SK-N-SH (cell line): ENCODE results near the gene UBR1. TPM values are rescaled to one million over a fixed set of nuclear protein-coding genes. Genes with fewer than 3 reads are reported as not detected.

Experiments used
- CTCF ChIA-PET: fragments of 300-600, 350-600 bp; formaldehyde crosslinking; extraction: SDS; loops from one replicate; lab custom pipeline; 2021; lab: Yijun Ruan, JAX
- POLR2A ChIA-PET: fragments of 350-600 bp; sonication (Branson Sonifier 250); formaldehyde crosslinking; extraction: SDS; loops from one replicate; lab custom pipeline; 2020; ENCODE audit warnings: antibody characterized with exemption, inconsistent platforms; lab: Yijun Ruan, JAX
- DNase-seq: peaks from one replicate; pipeline ENCODE4 v3.0.0; 2012
- H2AFZ ChIP-seq: fragments of 200-600 bp; sonication (generic); 2 replicates; pipeline ENCODE4 v1.8.1; 2016; ENCODE audit warnings: antibody characterized with exemption, mild to moderate bottlenecking, low read depth
- H3F3A ChIP-seq: fragments of 200-600 bp; sonication (generic); replicated peaks from 2 replicates; pipeline ENCODE3; 2016; ENCODE audit warnings: antibody characterized with exemption, mild to moderate bottlenecking; ENCODE audit not compliant: insufficient read depth
- H3K27ac ChIP-seq, 2 experiments: fragments of 200-500 bp in 1 of 2; fragments of 200-600 bp in 1 of 2; sonication (Bioruptor generic) in 1 of 2; sonication (generic), shearing (Covaris generic) in 1 of 2; 2 replicates each; pipeline versions ENCODE4 v1.5.1 to v1.6.1; 2014 to 2016; ENCODE audit warnings: low read depth in 2 of 2, inconsistent platforms in 1 of 2, low read length in 1 of 2, mild to moderate bottlenecking in 1 of 2, mixed read lengths in 1 of 2
- H3K27me3 ChIP-seq: fragments of 200-600 bp; sonication (generic), shearing (Covaris generic); 2 replicates; pipeline ENCODE4 v1.6.1; 2016; ENCODE audit warnings: mixed run types; ENCODE audit not compliant: insufficient read depth
- H3K36me3 ChIP-seq, 2 experiments: fragments of 200-500 bp in 1 of 2; fragments of 200-600 bp in 1 of 2; sonication (Bioruptor generic) in 1 of 2; sonication (generic) in 1 of 2; replicated peaks in 1 of 2; 2 replicates each; pipeline versions ENCODE3 to v1.5.1; 2014 to 2016; ENCODE audit warnings: low read length in 1 of 2, mild to moderate bottlenecking in 1 of 2; ENCODE audit not compliant: insufficient read depth in 2 of 2, control insufficient read depth in 1 of 2
- H3K4me1 ChIP-seq, 2 experiments: fragments of 200-500 bp in 1 of 2; fragments of 200-600 bp in 1 of 2; sonication (Bioruptor generic) in 1 of 2; sonication (generic), shearing (Covaris generic) in 1 of 2; 2 replicates each; pipeline versions ENCODE4 v1.5.1 to v1.6.1; 2014 to 2016; ENCODE audit warnings: low read depth in 1 of 2, low read length in 1 of 2, mixed run types in 1 of 2; ENCODE audit not compliant: insufficient read depth in 2 of 2, control insufficient read depth in 1 of 2
- H3K4me2 ChIP-seq: fragments of 200-600 bp; sonication (generic), shearing (Covaris generic); 2 replicates; pipeline ENCODE4 v1.6.1; 2017; ENCODE audit warnings: mixed run types
- H3K4me3 ChIP-seq, 2 experiments: fragments of 200-500 bp in 1 of 2; fragments of 200-600 bp in 1 of 2; sonication (Bioruptor generic) in 1 of 2; sonication (generic), shearing (Covaris generic) in 1 of 2; 2 replicates each; pipeline versions ENCODE4 v1.5.1 to v1.8.1; 2014 to 2016; ENCODE audit warnings: low read depth in 2 of 2, inconsistent platforms in 1 of 2, low read length in 1 of 2, mild to moderate bottlenecking in 1 of 2, mixed read lengths in 1 of 2, moderate library complexity in 1 of 2
- H3K79me2 ChIP-seq: fragments of 200-600 bp; sonication (generic); 2 replicates; pipeline ENCODE4 v1.8.1; 2017; ENCODE audit warnings: mild to moderate bottlenecking; ENCODE audit not compliant: insufficient read depth
- H3K9ac ChIP-seq: fragments of 200-600 bp; sonication (generic); 2 replicates; pipeline ENCODE4 v1.6.1; 2017; ENCODE audit warnings: mixed run types
- H3K9me2 ChIP-seq: fragments of 200-600 bp; sonication (generic); 2 replicates; pipeline ENCODE4 v1.6.1; 2017; ENCODE audit warnings: mixed run types
- H3K9me3 ChIP-seq: fragments of 200-600 bp; sonication (generic); 2 replicates; pipeline ENCODE4 v1.6.1; 2017; ENCODE audit warnings: mixed run types, mild to moderate bottlenecking, moderate library complexity
- H4K20me1 ChIP-seq: fragments of 200-600 bp; sonication (generic); 2 replicates; pipeline ENCODE4 v1.6.1; 2017; ENCODE audit warnings: mild to moderate bottlenecking, mixed run types; ENCODE audit not compliant: insufficient read depth
- CHD2 ChIP-seq: fragments of 150-350 bp; IDR thresholded peaks from 2 replicates; pipeline ENCODE4 v1.6.1; 2018; ENCODE audit warnings: low read length; ENCODE audit not compliant: partially characterized antibody
- FOSL2 ChIP-seq: IDR thresholded peaks from 2 replicates; pipeline ENCODE4 v1.4.0; 2012; ENCODE audit warnings: low read depth, mild to moderate bottlenecking, moderate library complexity, borderline replicate concordance
- NFIC ChIP-seq: IDR thresholded peaks from 2 replicates; pipeline ENCODE4 v1.4.0; 2012; ENCODE audit warnings: borderline replicate concordance
- NRF1 ChIP-seq: IDR thresholded peaks from 2 replicates; pipeline ENCODE4 v1.6.1; 2012; ENCODE audit warnings: low read depth, mild to moderate bottlenecking, low read length
- POLR2AphosphoS5 ChIP-seq: IDR thresholded peaks from 2 replicates; pipeline ENCODE4 v1.6.1; 2012; ENCODE audit warnings: low read depth, low read length
- RCOR1 ChIP-seq: fragments of 150-350 bp; IDR thresholded peaks from 2 replicates; pipeline ENCODE4 v1.6.1; 2017; ENCODE audit warnings: antibody characterized with exemption, low read length
- SMC3 ChIP-seq: IDR thresholded peaks from 2 replicates; pipeline ENCODE4 v1.6.1; 2012; ENCODE audit warnings: low read depth, low read length, improper control_type of control experiment
- TCF12 ChIP-seq: IDR thresholded peaks from 2 replicates; pipeline ENCODE4 v1.4.0; 2012
- TEAD4 ChIP-seq: IDR thresholded peaks from 2 replicates; pipeline ENCODE4 v1.4.0; 2012; ENCODE audit warnings: mild to moderate bottlenecking, borderline replicate concordance; ENCODE audit not compliant: insufficient read depth
- YY1 ChIP-seq: IDR thresholded peaks from 2 replicates; pipeline ENCODE4 v1.4.0; 2012; ENCODE audit warnings: low read depth, mild to moderate bottlenecking
- WGBS: methylation state at CpG from one replicate; pipeline ENCODE4 v1.1.6; 2017; ENCODE audit warnings: low lambda C conversion rate; 5-methylcytosine and 5-hydroxymethylcytosine counted together
- polyA plus RNA-seq, 3 experiments: library from polyadenylated mRNA; depleted of rRNA; stranded (reverse); fragments of >200 nt; gene quantifications; 2 replicates each; pipeline ENCODE4 v1.2.3, GENCODE V29; 2012
- TF ChIP-seq, protein P1 (sequence below): IDR thresholded peaks from 2 replicates; pipeline ENCODE4; 2012

The UBR1 gene
- polyA plus RNA-seq, 1 of the 3 experiments (the other 2 are of a cell fraction), result 3.7 TPM

DNA sequence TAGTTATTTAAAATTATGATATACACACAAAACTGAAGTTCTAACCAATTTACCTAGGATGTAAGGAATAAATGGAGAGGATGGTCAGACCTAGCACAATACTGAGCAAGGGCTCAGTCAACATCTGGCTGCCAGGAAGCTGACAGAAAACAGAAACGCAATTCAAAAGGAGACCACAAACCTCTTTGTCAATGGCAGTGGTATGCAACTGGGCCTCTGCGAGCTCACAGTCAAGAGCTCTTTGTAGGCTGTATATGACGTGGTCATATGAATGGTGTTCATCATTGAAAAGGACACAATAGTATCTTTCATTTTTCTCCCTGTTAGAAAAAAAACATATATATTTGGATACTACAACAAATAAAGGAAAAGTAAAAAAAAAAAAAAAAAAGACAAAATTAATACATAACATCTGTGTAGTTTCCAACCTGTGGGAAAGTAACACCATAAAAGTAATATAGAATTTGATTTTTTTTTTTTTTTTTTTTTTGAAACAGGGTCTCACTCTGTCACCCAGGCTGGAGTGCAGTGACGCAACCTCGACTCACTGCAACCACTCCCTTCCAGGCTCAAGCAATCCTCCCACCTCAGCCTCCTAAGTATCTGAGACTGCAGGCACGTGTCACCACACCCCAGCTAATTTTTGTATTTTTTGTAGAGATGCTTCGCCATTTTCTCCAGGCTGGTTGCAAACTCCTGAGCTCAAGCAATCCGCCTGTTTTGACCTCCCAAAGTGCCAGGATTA is 37.9 kb downstream of the UBR1 start:
- ChIA-PET POLR2A (no interaction called here), CTCF (no interaction called here)
- Histone ChIP-seq H3K27me3 (no peaks in the 10 kb centered on the region), H3K4me2 (no peak overlapping the region), H3K79me2 (no peaks in the 10 kb centered on the region), H3K9me3 (no peaks in the 10 kb centered on the region; the same call in 1 of the 2 replicates), H3K36me3 (peaks cover 46 to 61% of the 10 kb centered on the region in 2 experiments), H4K20me1 (no peaks in the 10 kb centered on the region), H2AFZ (no peak overlapping the region), H3K4me1 (no peaks in the 10 kb centered on the region), H3K9me2 (no peaks in the 10 kb centered on the region), H3F3A (no peaks in the 10 kb centered on the region), H3K27ac (no peak overlapping the region), H3K4me3 (no peak overlapping the region), H3K9ac (no peak overlapping the region)
- DNase-seq, result no peak
- 91% methylated on average over 7 of the region's 8 CpGs for WGBS
- no peak for TF ChIP-seq POLR2AphosphoS5
- peak; percentile 68; the same call in 1 of the 2 replicates for TF ChIP-seq TCF12

DNA sequence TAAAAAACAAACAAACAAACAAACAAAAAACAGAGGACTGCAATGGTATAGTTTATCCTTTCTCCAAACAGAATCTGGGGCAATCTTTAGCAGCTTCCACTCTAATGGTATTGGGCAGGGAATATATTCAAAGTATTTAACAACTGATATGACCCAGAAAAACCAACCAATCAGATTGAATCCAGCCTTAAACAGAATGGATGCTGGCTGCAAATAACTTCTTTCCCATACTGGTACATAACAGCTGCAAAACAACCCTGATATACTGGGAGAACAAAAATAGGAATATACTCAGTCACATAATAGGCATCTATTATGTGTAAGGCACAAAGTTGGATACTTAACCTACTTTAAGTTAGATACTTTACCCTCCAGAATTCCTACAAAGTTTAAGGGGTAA is 49.1 kb downstream of the UBR1 start:
- TF ChIP-seq CHD2 (no peak), NFIC (no peak), SMC3 (no peak)
- CTCF ChIA-PET, result no interaction called here
- H3K4me2 ChIP-seq, result no peak overlapping the region

DNA sequence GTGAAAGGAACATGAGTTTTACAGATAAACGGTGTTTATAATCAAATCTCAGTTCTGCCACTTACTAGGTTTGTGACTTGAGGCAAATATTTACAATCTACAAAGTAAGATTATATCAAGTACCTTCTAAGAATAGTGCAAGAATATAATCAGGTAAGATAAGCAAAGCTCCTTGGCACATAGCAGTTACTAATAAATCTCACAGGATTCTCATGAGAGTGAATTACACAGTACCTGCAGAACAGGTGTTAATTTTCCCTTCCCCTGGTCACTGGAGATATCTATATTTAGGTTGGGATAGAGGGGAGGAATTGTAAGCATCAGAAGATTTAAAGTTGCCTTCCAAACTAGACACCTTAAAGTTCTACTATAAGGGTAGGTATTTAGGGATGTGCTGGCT is 53.0 kb downstream of the UBR1 start:
- no peak overlapping the region for H3K9ac ChIP-seq
- TF ChIP-seq TCF12, result no peak
- no peak for TF ChIP-seq NRF1
- TF ChIP-seq, protein P1, sequence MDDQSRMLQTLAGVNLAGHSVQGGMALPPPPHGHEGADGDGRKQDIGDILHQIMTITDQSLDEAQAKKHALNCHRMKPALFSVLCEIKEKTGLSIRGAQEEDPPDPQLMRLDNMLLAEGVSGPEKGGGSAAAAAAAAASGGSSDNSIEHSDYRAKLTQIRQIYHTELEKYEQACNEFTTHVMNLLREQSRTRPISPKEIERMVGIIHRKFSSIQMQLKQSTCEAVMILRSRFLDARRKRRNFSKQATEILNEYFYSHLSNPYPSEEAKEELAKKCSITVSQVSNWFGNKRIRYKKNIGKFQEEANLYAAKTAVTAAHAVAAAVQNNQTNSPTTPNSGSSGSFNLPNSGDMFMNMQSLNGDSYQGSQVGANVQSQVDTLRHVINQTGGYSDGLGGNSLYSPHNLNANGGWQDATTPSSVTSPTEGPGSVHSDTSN, result no peak
- TF ChIP-seq YY1, result no peak
- no peak for TF ChIP-seq TEAD4
- TF ChIP-seq SMC3, result no peak
- no peak for TF ChIP-seq RCOR1
- TF ChIP-seq FOSL2, result no peak
- 90% methylated on average over 1 of the region's 1 CpG for WGBS
- H3K4me2 ChIP-seq, result no peak overlapping the region
- no peaks in the 10 kb centered on the region for H3K9me3 ChIP-seq
- no peaks in the 10 kb centered on the region for H3K9me2 ChIP-seq
- no peaks in the 10 kb centered on the region for H3K27me3 ChIP-seq
- no peak overlapping the region for H3K4me3 ChIP-seq
- peaks cover 48 to 73% of the 10 kb centered on the region in 2 experiments for H3K36me3 ChIP-seq
- no peak overlapping the region for H3K27ac ChIP-seq
- no peak for DNase-seq
- no peaks in the 10 kb centered on the region for H3K4me1 ChIP-seq
- H2AFZ ChIP-seq, result no peak overlapping the region
- no peaks in the 10 kb centered on the region for H4K20me1 ChIP-seq
- ChIA-PET CTCF (interaction anchor here (0.6 to 1.0 kb wide), 2 partner anchors 9 to 137 kb away, joined by 3 read pairs; no protein-coding TSS in a partner anchor), POLR2A (no interaction called here)
- H3F3A ChIP-seq, result peaks cover 6% of the 10 kb centered on the region
- H3K79me2 ChIP-seq, result no peaks in the 10 kb centered on the region

More for the DNA sequence above, 49.1 kb downstream of the UBR1 start:
- Histone ChIP-seq H3K9me2 (no peaks in the 10 kb centered on the region), H3K36me3 (peaks cover 71 to 83% of the 10 kb centered on the region in 2 experiments), H3K9me3 (no peaks in the 10 kb centered on the region), H3F3A (peaks cover 6% of the 10 kb centered on the region), H3K27ac (no peak overlapping the region), H3K79me2 (no peaks in the 10 kb centered on the region), H3K9ac (no peak overlapping the region), H2AFZ (no peak overlapping the region), H4K20me1 (no peaks in the 10 kb centered on the region), H3K27me3 (no peaks in the 10 kb centered on the region), H3K4me3 (no peak overlapping the region), H3K4me1 (no peaks in the 10 kb centered on the region)
- POLR2A ChIA-PET, result no interaction called here
- no peak for DNase-seq
